Activated naive CD4-positive, alpha-beta T cell treated with anti-CD3 and anti-CD28 coated beads, Interleukin-2, amount 10 ng/mL, durations not matched to agents 7 days and 5 days (primary cell): ENCODE results near the gene BCL7A.

ENCODE experiments used
- CTCF ChIA-PET: fragments of 350-600 bp; sonication (Branson Sonifier 250); formaldehyde crosslinking; loops from one replicate; lab custom pipeline; 2021; ENCODE audit warnings: antibody characterized with exemption; lab: Charles Lee
- DNase-seq: peaks from one replicate; pipeline ENCODE4 v3.0.0-alpha.2; 2020
- H3K27ac Mint-ChIP-seq: one replicate; pipeline ENCODE4 v1.8.0; 2021; ENCODE audit warnings: mild to moderate bottlenecking, moderate library complexity, mixed read lengths
- H3K27me3 Mint-ChIP-seq: one replicate; pipeline ENCODE4 v1.8.0; 2021; ENCODE audit warnings: mild to moderate bottlenecking, mixed read lengths
- H3K36me3 Mint-ChIP-seq: one replicate; pipeline ENCODE4 v1.8.0; 2021; ENCODE audit warnings: mixed read lengths
- H3K4me1 Mint-ChIP-seq: one replicate; pipeline ENCODE4 v1.8.0; 2021; ENCODE audit warnings: mixed read lengths
- H3K4me3 Mint-ChIP-seq: one replicate; pipeline ENCODE4 v1.8.0; 2021; ENCODE audit warnings: mild to moderate bottlenecking, moderate library complexity, mixed read lengths
- H3K9me3 Mint-ChIP-seq: one replicate; pipeline ENCODE4 v1.8.0; 2021; ENCODE audit warnings: mixed read lengths

Gene BCL7A

GRCh38 chr12:122012184-122012583 is 9.5 kb upstream of the BCL7A start:
- no peaks in the 10 kb centered on the region for H3K36me3 Mint-ChIP-seq
- DNase-seq, result no peak
- no peak overlapping the region for H3K27ac Mint-ChIP-seq
- CTCF ChIA-PET, result interaction anchor here (0.6 to 0.9 kb wide), 2 partner anchors 15 to 32 kb away, joined by 3 to 4 read pairs; no protein-coding TSS in a partner anchor
- no peaks in the 10 kb centered on the region for H3K9me3 Mint-ChIP-seq
- H3K4me3 Mint-ChIP-seq, result no peak overlapping the region
- peaks cover 39% of the 10 kb centered on the region for H3K27me3 Mint-ChIP-seq
- H3K4me1 Mint-ChIP-seq, result peaks cover 12% of the 10 kb centered on the region

GRCh38 chr12:122013136-122013535 is 8.5 kb upstream of the BCL7A start:
- H3K27me3 Mint-ChIP-seq, result peaks cover 42% of the 10 kb centered on the region
- peaks cover 2% of the 10 kb centered on the region for H3K4me1 Mint-ChIP-seq
- H3K36me3 Mint-ChIP-seq, result no peaks in the 10 kb centered on the region
- CTCF ChIA-PET, result no interaction called here
- peaks cover under 1% of the 10 kb centered on the region for H3K9me3 Mint-ChIP-seq
- no peak overlapping the region for H3K4me3 Mint-ChIP-seq
- no peak for DNase-seq
- no peak overlapping the region for H3K27ac Mint-ChIP-seq

DNA sequence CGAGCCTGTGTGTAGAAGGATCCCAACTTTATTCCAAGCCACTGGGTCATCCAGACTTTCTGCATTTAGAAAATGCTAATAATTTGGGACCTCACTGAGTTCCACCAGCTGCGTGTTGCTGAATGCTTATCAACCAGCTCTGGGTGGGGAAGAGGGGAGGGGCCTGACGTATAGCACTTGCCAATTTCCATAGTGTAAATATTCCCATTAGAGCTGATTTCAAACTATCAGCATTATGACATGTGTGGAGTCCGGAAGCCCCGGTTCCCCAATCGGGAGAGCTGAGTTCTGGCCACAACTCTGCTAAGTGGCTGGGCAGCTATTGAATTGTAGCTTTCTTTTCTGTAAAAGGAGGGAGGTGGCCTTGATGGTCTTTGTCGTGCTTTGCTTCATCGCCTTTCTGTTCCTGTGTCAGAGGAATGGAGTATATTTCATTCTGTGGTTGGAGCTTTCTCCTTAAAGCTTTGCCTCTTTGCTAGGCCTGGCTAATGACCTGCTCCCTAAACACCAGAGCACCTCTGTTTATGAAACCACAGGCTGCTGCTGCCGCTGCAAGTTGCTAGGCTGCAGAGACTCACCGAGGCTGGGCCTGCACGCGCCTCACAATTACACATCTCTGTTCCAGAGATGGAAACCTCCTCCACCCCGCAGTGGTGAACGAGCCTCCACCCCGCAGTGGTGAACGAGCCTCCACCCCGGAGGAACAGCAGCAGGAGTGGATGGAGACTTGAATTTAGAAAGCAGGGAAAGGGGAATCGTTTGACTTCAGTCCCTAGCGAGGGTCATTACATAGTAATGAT is 7.7 kb upstream of the BCL7A start:
- H3K36me3 Mint-ChIP-seq, result peaks cover 1% of the 10 kb centered on the region
- peaks cover 41% of the 10 kb centered on the region for H3K27me3 Mint-ChIP-seq
- no peaks in the 10 kb centered on the region for H3K4me1 Mint-ChIP-seq
- H3K9me3 Mint-ChIP-seq, result peaks cover 7% of the 10 kb centered on the region
- DNase-seq, result no peak
- no peak overlapping the region for H3K4me3 Mint-ChIP-seq
- CTCF ChIA-PET, result interaction anchor here (0.7 to 1.2 kb wide), 2 partner anchors 23 to 96 kb away, joined by 3 to 4 read pairs; no protein-coding TSS in a partner anchor
- H3K27ac Mint-ChIP-seq, result no peak overlapping the region

- no peak overlapping the region for H3K27ac Mint-ChIP-seq
- no peaks in the 10 kb centered on the region for H3K4me1 Mint-ChIP-seq
- no peak for DNase-seq
- CTCF ChIA-PET, result interaction anchor here (0.7 to 1.2 kb wide), 2 partner anchors 23 to 97 kb away, joined by 3 to 4 read pairs; no protein-coding TSS in a partner anchor
- peaks cover 2% of the 10 kb centered on the region for H3K36me3 Mint-ChIP-seq
- H3K9me3 Mint-ChIP-seq, result peaks cover 12% of the 10 kb centered on the region
- H3K4me3 Mint-ChIP-seq, result no peak overlapping the region
- H3K27me3 Mint-ChIP-seq, result peaks cover 44% of the 10 kb centered on the region
Measured at GRCh38 chr12:122014781-122015180, 6.9 kb upstream of the BCL7A start.

DNA sequence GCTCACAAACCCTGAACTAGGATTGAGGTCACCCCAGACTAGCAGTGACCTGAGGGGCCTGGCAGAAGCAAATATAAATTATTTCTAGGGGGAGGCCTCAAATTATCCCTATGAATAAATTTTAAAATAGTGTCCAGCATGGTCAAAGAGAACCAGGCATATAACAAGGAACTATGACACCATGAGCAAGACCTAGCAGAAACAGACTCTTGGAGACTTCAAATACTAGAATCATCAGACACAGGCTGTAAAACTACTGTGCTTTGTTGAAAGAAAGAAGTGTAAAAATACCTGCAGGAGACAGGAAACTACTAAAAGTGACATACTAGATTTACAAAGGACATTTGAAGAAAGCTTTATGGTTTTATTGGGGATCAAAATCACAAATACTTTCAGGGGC is 3.2 kb upstream of the BCL7A start:
- no peak overlapping the region for H3K27ac Mint-ChIP-seq
- CTCF ChIA-PET, result no interaction called here
- H3K4me1 Mint-ChIP-seq, result peaks cover 13% of the 10 kb centered on the region
- no peak overlapping the region for H3K4me3 Mint-ChIP-seq
- no peak for DNase-seq
- H3K36me3 Mint-ChIP-seq, result peaks cover 5% of the 10 kb centered on the region
- H3K27me3 Mint-ChIP-seq, result peaks cover 60% of the 10 kb centered on the region
- peaks cover 12% of the 10 kb centered on the region for H3K9me3 Mint-ChIP-seq

DNA sequence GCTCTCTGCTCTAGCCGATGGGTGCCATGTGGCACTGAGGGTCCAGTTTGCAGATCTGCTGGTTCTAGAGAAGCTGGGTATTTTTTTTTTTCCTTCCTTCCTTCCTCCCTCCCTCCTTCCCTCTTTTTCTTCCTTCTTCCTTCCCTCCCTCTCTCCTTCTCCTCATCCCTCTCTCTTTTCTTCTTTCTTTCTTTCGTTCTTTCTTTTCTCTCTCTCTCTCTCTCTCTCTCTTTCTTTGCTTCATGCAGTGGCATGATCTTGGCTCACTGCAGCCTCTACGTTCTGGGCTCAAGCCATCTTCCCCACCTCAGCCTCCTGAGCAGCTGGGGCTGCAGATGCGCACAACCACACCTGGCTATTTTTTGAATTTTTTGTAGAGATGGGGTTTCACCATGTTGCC is 2.7 kb upstream of the BCL7A start:
- Mint-ChIP-seq H3K27me3 (peaks cover 62% of the 10 kb centered on the region), H3K4me3 (no peak overlapping the region), H3K36me3 (peaks cover 5% of the 10 kb centered on the region), H3K9me3 (peaks cover 12% of the 10 kb centered on the region), H3K4me1 (peaks cover 13% of the 10 kb centered on the region), H3K27ac (no peak overlapping the region)
- CTCF ChIA-PET, result no interaction called here
- no peak for DNase-seq

DNA sequence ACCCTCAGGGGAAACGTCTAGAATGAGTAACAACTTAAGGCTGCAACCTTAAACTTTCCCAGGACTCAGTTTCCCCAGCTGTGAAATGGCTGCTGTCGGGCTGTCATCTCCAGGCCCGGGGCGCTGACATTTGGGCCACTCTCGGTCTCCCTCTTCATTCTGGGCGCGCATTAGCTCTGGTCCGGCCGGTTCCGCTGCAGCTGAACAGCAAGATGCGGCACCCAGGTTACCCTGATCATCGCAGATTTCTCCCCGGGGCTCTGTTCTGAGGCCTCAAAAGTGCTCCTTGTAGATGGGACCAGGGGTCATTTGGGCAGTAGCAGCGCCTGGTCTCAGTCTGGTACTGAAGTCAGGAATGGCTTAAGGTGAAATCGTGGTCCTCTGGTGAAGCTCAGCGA is 890 bp upstream of the BCL7A start:
- Mint-ChIP-seq H3K4me3 (peak overlapping the region; percentile 85), H3K36me3 (peaks cover 5% of the 10 kb centered on the region), H3K27ac (no peak overlapping the region), H3K4me1 (peaks cover 13% of the 10 kb centered on the region), H3K27me3 (peaks cover 64% of the 10 kb centered on the region), H3K9me3 (peaks cover 12% of the 10 kb centered on the region)
- CTCF ChIA-PET, result interaction anchor here (0.8 to 1.1 kb wide), 2 partner anchors 10 to 14 kb away, joined by 3 to 4 read pairs; no protein-coding TSS in a partner anchor
- no peak for DNase-seq

GRCh38 chr12:122021193-122021821 is 377 bp upstream of the BCL7A start:
- peak; percentile 43 for DNase-seq
- CTCF ChIA-PET, result interaction anchor here (0.8 to 1.1 kb wide), 2 partner anchors 9 to 15 kb away, joined by 3 to 4 read pairs; no protein-coding TSS in a partner anchor

DNA sequence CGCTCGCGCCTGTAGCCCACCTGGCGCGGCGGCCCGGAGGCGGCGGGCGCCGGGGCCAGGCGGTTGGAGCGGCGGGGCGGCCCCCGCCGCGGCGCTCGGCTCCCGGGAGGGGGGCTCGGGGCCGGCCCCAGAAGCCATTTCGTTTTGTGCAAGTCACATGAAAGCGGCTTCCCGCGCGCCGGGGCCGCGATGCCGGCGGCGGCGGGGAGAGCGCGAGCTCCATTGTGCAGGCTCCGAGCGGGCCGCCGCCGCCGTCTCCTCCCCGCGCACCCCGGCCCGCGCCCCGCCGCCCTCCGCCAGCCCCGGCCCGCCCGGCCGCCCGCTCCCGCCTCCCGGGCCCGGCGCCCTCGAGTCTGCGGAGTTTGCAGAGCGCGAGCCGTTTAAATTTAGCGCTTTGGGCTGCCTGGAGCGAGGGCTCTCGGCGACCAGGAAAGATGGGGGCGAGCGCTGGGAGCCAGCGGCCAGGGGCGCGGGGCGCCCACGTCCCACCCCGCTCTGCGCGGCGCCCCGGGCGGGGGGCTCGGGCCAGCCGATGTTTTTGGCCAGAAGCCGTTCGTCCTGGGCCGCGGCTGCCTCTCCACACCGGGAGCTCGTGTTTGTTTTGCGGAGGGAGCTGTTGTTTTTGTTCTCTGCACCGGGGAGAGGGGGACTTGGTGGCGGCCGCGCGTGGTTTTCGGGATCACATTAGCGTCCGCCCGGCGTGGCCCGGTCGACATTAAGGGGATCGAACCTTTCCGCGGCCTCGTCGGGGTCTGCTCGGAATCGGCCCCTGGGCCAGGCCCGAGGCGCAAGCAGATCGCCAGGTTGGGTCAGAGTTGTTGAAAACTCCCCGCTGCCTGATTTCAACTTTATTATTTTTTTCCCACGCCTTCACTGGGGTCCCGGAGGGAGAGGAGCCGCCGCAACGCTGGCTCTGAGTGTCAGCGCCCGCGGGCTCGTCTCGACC is 982 bp downstream of the BCL7A start:
- Mint-ChIP-seq H3K4me1 (peaks cover 13% of the 10 kb centered on the region), H3K27ac (peak overlapping the region; percentile 67), H3K27me3 (peaks cover 59% of the 10 kb centered on the region), H3K9me3 (peaks cover 12% of the 10 kb centered on the region), H3K36me3 (peaks cover 5% of the 10 kb centered on the region), H3K4me3 (peak overlapping the region; percentile 78)
- CTCF ChIA-PET, result interaction anchor here (1.9 kb wide), 1 partner anchor 10 kb away, joined by 4 read pairs; no protein-coding TSS in a partner anchor
- peak; percentile 70 for DNase-seq

More at GRCh38 chr12:122021193-122021821, 377 bp upstream of the BCL7A start:
- peaks cover 12% of the 10 kb centered on the region for H3K9me3 Mint-ChIP-seq
- peak overlapping the region; percentile 82 for H3K27ac Mint-ChIP-seq
- peaks cover 13% of the 10 kb centered on the region for H3K4me1 Mint-ChIP-seq
- peak overlapping the region; percentile 89 for H3K4me3 Mint-ChIP-seq
- peaks cover 5% of the 10 kb centered on the region for H3K36me3 Mint-ChIP-seq
- H3K27me3 Mint-ChIP-seq, result peaks cover 64% of the 10 kb centered on the region

DNA sequence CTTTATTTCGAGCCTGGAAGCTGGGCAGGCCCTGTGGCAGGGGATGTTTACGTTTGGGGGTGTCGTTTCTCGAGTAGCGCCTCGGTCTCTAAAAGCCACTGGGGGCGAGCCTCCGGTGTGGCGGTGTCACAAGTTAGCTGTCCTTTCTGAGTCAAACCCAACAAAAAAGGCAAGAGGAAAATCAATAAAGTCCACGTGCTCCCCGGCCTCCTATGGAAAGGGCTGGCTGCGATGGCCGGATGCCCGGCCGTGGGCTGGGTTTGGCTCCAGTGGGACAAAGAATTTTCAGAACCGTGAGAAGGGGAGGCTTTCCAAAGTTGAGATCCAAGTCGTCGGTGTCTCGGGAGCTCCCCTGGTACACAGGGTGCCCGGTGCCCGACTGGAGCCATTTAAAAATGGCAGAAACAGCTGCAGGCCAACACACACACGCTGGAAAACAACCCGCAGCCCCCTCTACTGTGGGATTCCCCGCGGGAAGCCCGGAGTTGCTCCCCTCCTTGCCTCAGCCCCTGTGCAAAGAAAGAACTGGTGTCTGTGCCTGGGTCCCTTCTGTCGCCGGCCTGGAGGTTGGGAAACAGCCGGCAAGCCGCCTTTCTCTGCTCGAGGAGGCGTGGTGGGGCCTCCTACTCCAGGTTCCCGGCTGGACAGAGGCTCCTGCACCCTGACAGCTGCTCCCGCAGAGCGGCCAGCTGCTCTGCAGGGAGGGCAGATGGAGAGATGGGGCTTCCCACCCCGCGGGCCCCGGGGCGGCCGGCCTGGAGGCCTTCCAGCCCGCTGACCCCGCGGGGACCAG is 1.9 kb downstream of the BCL7A start:
- DNase-seq, result peak; percentile 40
- H3K9me3 Mint-ChIP-seq, result peaks cover 8% of the 10 kb centered on the region
- CTCF ChIA-PET, result interaction anchor here (1.9 kb wide), 1 partner anchor 9 kb away, joined by 4 read pairs; no protein-coding TSS in a partner anchor
- peaks cover 5% of the 10 kb centered on the region for H3K36me3 Mint-ChIP-seq
- H3K4me3 Mint-ChIP-seq, result peak overlapping the region; percentile 78
- peaks cover 13% of the 10 kb centered on the region for H3K4me1 Mint-ChIP-seq
- H3K27me3 Mint-ChIP-seq, result peaks cover 59% of the 10 kb centered on the region
- H3K27ac Mint-ChIP-seq, result peak overlapping the region; percentile 67

DNA sequence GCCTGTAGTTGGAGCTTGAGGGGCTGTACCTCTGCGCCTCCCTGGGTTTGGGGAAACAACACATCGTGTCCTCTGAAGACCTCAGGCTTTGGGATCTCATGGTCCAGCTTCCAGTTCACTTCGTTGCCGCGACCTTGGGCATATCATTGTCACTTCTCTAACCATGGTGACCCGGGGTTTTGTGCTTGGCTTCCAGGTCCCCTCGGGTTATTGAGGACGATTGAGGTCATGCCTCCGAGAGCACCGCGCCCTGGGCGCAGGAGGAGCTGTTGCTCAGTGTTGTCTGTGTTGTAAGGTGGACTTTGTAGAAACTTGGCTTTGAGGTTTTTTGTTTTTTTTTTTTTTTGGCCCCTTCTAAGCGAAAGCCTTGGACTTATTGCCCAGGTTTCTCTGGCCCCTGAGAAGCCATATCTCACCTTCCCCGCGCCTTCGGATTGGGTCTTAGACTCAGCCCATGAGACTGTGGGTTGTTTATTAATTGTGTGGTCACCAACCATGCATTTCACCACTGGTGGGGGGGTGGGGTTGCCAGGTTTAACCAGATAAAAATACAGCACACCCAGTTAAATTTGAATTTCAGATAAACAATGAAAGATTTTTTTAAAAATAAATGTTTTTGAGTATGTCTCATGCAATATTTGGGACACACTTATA is 2.6 kb downstream of the BCL7A start:
- Mint-ChIP-seq H3K27ac (no peak overlapping the region), H3K4me1 (peaks cover 13% of the 10 kb centered on the region), H3K4me3 (peak overlapping the region; percentile 23), H3K9me3 (peaks cover 3% of the 10 kb centered on the region), H3K36me3 (peaks cover 3% of the 10 kb centered on the region), H3K27me3 (peaks cover 59% of the 10 kb centered on the region)
- no peak for DNase-seq
- CTCF ChIA-PET, result no interaction called here

- Mint-ChIP-seq H3K27me3 (peaks cover 45% of the 10 kb centered on the region), H3K27ac (no peak overlapping the region), H3K4me1 (peaks cover 8% of the 10 kb centered on the region), H3K36me3 (peaks cover 3% of the 10 kb centered on the region), H3K9me3 (no peaks in the 10 kb centered on the region), H3K4me3 (no peak overlapping the region)
- DNase-seq, result no peak
- CTCF ChIA-PET, result interaction anchor here (0.6 kb wide), 1 partner anchor 137 kb away, joined by 3 read pairs; no protein-coding TSS in a partner anchor
Measured at GRCh38 chr12:122026706-122027333, 5.1 kb downstream of the BCL7A start.
